ENCODE measurements around the gene CHML.

DNA sequence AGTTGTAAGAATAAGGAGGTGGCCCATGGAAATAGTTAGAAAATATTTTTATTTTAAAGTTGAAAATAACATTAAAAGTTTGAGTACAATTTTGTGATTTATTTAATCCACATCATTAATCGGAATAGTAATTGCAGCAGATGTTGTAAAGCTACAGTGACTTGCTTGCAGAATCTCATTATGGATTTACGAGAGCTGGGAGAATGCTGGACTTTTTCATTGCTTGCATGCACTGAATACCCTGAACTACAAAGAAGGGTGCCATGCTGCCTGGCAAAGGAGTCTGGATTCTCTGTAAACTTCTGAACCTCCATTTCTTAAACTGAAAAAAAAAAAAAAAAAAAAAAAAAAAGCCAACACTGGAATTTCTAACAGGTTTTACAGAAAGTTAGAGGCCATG is 38.4 kb upstream of the CHML start:
- TF ChIP-seq POLR2A (IDR thresholded peaks at IDR 0.05; ENCODE audit: low read length), result no peak
- no peak for TF ChIP-seq GATA1 (IDR thresholded peaks at IDR 0.05; ENCODE audit: low read depth, low read length)
